PC-3 (cell line): ENCODE data around the gene GRM1. TPM values are rescaled to one million over a fixed set of nuclear protein-coding genes. Genes with fewer than 3 reads are reported as not detected.

Experiments used
- ATAC-seq: fragments of 200-7000 bp; cut with Tn5 transposase; 2 replicates; pipeline ENCODE4 v1.9.1; 2020; ENCODE audit warnings: mild to moderate bottlenecking, moderate library complexity
- BruUV-seq: library from RNA; stranded (reverse); fragments of 400-500 nt; replicated peaks from 2 replicates; lab custom pipeline; 2021; lab: Mats Ljungman, UMichigan
- CTCF ChIA-PET: fragments of 300-600 bp; sonication (Branson Sonifier 250); formaldehyde crosslinking; loops from one replicate; lab custom pipeline; 2022; ENCODE audit warnings: antibody characterized with exemption; lab: Charles Lee
- POLR2A ChIA-PET: fragments of 300-600 bp; sonication (Branson Sonifier 250); formaldehyde crosslinking; loops from one replicate; lab custom pipeline; 2022; ENCODE audit warnings: antibody characterized with exemption; ENCODE audit not compliant: unreplicated experiment; lab: Charles Lee
- DNase-seq: peaks from one replicate; pipeline ENCODE4 v3.0.0-alpha.2; 2015
- H2AFZ ChIP-seq: fragments of 300-600 bp; sonication (generic); 2 replicates; pipeline ENCODE4 v1.6.0; 2016; ENCODE audit warnings: antibody characterized with exemption, low read length
- H3F3A ChIP-seq: fragments of 300-600 bp; sonication (generic); one replicate; pipeline ENCODE4 v1.6.0; 2017; ENCODE audit warnings: antibody characterized with exemption, low read length, control low read depth, mild to moderate bottlenecking; ENCODE audit not compliant: unreplicated experiment
- H3K27ac ChIP-seq: fragments of 300-600 bp; sonication (generic); 2 replicates; pipeline ENCODE4 v1.5.1; 2016; ENCODE audit warnings: mild to moderate bottlenecking, low read length
- H3K27me3 ChIP-seq: fragments of 300-600 bp; sonication (generic); 2 replicates; pipeline ENCODE4 v1.6.1; 2016; ENCODE audit warnings: low read length, mixed read lengths
- H3K36me3 ChIP-seq: fragments of 300-600 bp; sonication (generic); 2 replicates; pipeline ENCODE4 v1.6.1; 2016; ENCODE audit warnings: low read depth, mixed run types, low read length, mixed read lengths
- H3K4me1 ChIP-seq: fragments of 300-600 bp; sonication (generic); 2 replicates; pipeline ENCODE4 v1.5.1; 2016; ENCODE audit warnings: low read length; ENCODE audit not compliant: insufficient read depth
- H3K4me2 ChIP-seq: fragments of 300-600 bp; sonication (generic); 2 replicates; pipeline ENCODE4 v1.6.0; 2016; ENCODE audit warnings: low read length
- H3K4me3 ChIP-seq: fragments of 300-600 bp; sonication (generic); 2 replicates; pipeline ENCODE4 v1.5.1; 2016; ENCODE audit warnings: mild to moderate bottlenecking, low read length, mixed read lengths
- H3K79me2 ChIP-seq: fragments of 300-600 bp; sonication (generic); 2 replicates; pipeline ENCODE4 v1.6.1; 2017; ENCODE audit warnings: low read length, mixed read lengths
- H3K9ac ChIP-seq: fragments of 300-600 bp; sonication (generic); 2 replicates; pipeline ENCODE4 v1.6.0; 2016; ENCODE audit warnings: mild to moderate bottlenecking, low read length
- H3K9me2 ChIP-seq: fragments of 300-600 bp; sonication (generic); replicated peaks from 2 replicates; pipeline ENCODE4 v1.6.1; 2016; ENCODE audit warnings: mixed run types, low read length, mixed read lengths
- H3K9me3 ChIP-seq: fragments of 300-600 bp; sonication (generic); 2 replicates; pipeline ENCODE4 v1.6.1; 2016; ENCODE audit warnings: low read length, mixed read lengths
- H4K20me1 ChIP-seq: fragments of 300-600 bp; sonication (generic); 2 replicates; pipeline ENCODE4 v1.6.1; 2016; ENCODE audit warnings: low read length, mixed read lengths
- EZH2 ChIP-seq: fragments of 300-600 bp; sonication (generic); IDR thresholded peaks from one replicate; pipeline ENCODE4 v1.6.1; 2017; ENCODE audit warnings: antibody characterized with exemption, mild to moderate bottlenecking, low read length; ENCODE audit not compliant: unreplicated experiment
- EZH2phosphoT487 ChIP-seq: fragments of 300-600 bp; sonication (generic); IDR thresholded peaks from 2 replicates; pipeline ENCODE4 v1.6.1; 2018; ENCODE audit warnings: mild to moderate bottlenecking, antibody characterized with exemption, low read length, borderline replicate concordance
- intact Hi-C: fragments of 100-400 bp; cut with micrococcal nuclease; formaldehyde crosslinking; loops from 2 replicates; pipeline ENCODE4 v1.9.0; 2023
- total RNA-seq: library from RNA; depleted of rRNA; stranded (reverse); fragments of >200 nt; gene quantifications from 2 replicates; pipeline ENCODE4 v1.2.3, GENCODE V29; 2014
- TF ChIP-seq, protein P1 (sequence below): fragments of 300-600 bp; sonication (generic); conservative IDR thresholded peaks from 2 replicates; pipeline ENCODE4 v1.5.1; 2017; ENCODE audit warnings: antibody characterized with exemption, low read depth, mild to moderate bottlenecking, low read length

The GRM1 gene
- total RNA-seq, 1 experiment from 2014 or later, result 0.11 TPM

DNA sequence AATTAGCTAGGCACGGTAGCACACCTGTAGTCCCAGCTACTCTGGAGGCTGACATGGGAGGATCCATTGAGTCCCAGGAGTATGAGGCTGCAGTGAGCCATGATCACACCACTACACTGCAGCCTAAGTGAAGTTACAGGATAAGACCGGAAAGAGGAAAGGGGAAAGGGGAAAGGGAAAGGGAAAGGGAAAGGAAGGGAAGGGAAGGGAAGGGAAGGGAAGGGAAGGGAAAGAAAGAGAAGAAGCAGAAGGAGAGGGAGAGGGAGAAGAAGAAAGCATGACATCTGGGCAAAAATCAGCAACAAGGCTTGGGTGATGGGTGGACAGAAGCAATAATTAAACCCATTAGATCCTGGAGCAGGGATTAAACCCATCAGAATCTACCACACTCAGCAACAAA is 413.0 kb downstream of the GRM1 start:
- CTCF ChIA-PET, result no interaction called here
- H3F3A ChIP-seq, result no peaks in the 10 kb centered on the region
- peaks cover 21% of the 10 kb centered on the region for H3K27me3 ChIP-seq
- BruUV-seq, result no TSS peak
- TF ChIP-seq, protein P1, sequence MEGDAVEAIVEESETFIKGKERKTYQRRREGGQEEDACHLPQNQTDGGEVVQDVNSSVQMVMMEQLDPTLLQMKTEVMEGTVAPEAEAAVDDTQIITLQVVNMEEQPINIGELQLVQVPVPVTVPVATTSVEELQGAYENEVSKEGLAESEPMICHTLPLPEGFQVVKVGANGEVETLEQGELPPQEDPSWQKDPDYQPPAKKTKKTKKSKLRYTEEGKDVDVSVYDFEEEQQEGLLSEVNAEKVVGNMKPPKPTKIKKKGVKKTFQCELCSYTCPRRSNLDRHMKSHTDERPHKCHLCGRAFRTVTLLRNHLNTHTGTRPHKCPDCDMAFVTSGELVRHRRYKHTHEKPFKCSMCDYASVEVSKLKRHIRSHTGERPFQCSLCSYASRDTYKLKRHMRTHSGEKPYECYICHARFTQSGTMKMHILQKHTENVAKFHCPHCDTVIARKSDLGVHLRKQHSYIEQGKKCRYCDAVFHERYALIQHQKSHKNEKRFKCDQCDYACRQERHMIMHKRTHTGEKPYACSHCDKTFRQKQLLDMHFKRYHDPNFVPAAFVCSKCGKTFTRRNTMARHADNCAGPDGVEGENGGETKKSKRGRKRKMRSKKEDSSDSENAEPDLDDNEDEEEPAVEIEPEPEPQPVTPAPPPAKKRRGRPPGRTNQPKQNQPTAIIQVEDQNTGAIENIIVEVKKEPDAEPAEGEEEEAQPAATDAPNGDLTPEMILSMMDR, result no peak
- TF ChIP-seq EZH2phosphoT487, result no peak
- TF ChIP-seq EZH2, result no peak
- no peak overlapping the region for H3K4me2 ChIP-seq
- H2AFZ ChIP-seq, result no peak overlapping the region
- POLR2A ChIA-PET, result no interaction called here
- H4K20me1 ChIP-seq, result no peaks in the 10 kb centered on the region
- DNase-seq (no peak), ATAC-seq (no peak)
- H3K79me2 ChIP-seq, result no peaks in the 10 kb centered on the region
- no peak overlapping the region for H3K4me3 ChIP-seq
- no peaks in the 10 kb centered on the region for H3K36me3 ChIP-seq
- no peak overlapping the region for H3K9ac ChIP-seq
- no peak overlapping the region for H3K27ac ChIP-seq
- H3K4me1 ChIP-seq, result no peaks in the 10 kb centered on the region
- intact Hi-C loops, result no loop called here
- H3K9me2 ChIP-seq, result no peaks in the 10 kb centered on the region
- H3K9me3 ChIP-seq, result no peaks in the 10 kb centered on the region

DNA sequence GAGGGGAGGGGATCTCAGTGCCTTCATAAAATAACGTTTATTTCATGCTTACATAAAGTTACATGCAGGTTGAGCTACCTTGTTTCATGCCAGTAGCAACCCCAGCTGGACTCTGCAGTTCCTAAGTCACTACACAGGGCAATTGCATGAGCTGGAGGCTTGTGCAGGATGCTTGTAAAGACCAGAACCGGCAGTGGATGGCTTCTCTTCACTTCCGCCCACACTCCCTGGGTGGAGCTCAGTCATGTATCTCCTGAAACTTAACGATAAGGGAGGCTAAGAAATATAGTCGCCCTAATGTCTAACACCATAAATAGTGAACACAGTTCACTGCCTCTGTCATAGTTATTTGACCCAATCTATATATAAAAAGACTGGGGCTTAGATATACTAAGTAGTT is 415.3 kb downstream of the GRM1 start:
- POLR2A ChIA-PET, result no interaction called here
- Histone ChIP-seq H3K4me3 (no peak overlapping the region), H3F3A (no peaks in the 10 kb centered on the region), H3K9ac (no peak overlapping the region), H3K27me3 (peaks cover 20% of the 10 kb centered on the region), H3K36me3 (no peaks in the 10 kb centered on the region), H3K9me3 (no peaks in the 10 kb centered on the region), H3K9me2 (no peaks in the 10 kb centered on the region), H3K27ac (no peak overlapping the region), H4K20me1 (no peaks in the 10 kb centered on the region), H3K4me2 (no peak overlapping the region), H2AFZ (no peak overlapping the region), H3K79me2 (no peaks in the 10 kb centered on the region), H3K4me1 (no peaks in the 10 kb centered on the region)
- no TSS peak for BruUV-seq
- TF ChIP-seq EZH2, result no peak
- TF ChIP-seq, protein P1, result no peak
- no peak for TF ChIP-seq EZH2phosphoT487
- CTCF ChIA-PET, result no interaction called here
- DNase-seq (no peak), ATAC-seq (no peak)
- intact Hi-C loops, result no loop called here

DNA sequence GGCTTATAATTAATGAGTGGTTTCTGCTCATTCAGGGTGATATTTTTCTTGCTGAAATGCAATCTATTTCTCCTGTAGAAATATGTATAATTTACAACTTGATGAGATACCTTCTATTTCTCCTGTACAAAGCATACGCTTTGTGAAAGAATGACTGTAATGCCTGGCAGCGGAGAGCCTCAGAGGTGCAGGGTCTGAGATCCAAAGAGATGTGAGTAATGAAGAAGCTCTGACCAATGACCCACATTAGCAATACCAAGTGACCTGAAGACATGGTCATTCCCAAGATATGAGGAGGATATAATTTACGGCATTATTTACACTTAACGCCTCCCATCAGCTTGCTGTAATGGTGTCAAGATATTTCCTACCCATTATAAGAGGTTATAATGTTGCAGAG is 416.4 kb downstream of the GRM1 start:
- H3K9ac ChIP-seq, result no peak overlapping the region
- POLR2A ChIA-PET, result no interaction called here
- no peaks in the 10 kb centered on the region for H4K20me1 ChIP-seq
- H3K4me1 ChIP-seq, result no peaks in the 10 kb centered on the region
- H3F3A ChIP-seq, result no peaks in the 10 kb centered on the region
- H3K27ac ChIP-seq, result no peak overlapping the region
- intact Hi-C loops, result no loop called here
- peaks cover 17% of the 10 kb centered on the region for H3K27me3 ChIP-seq
- H3K4me3 ChIP-seq, result no peak overlapping the region
- no peaks in the 10 kb centered on the region for H3K9me2 ChIP-seq
- CTCF ChIA-PET, result no interaction called here
- H3K9me3 ChIP-seq, result no peaks in the 10 kb centered on the region
- BruUV-seq, result no TSS peak
- no peaks in the 10 kb centered on the region for H3K79me2 ChIP-seq
- TF ChIP-seq EZH2phosphoT487, result no peak
- TF ChIP-seq, protein P1, result no peak
- DNase-seq (no peak), ATAC-seq (no peak)
- no peak overlapping the region for H3K4me2 ChIP-seq
- H3K36me3 ChIP-seq, result no peaks in the 10 kb centered on the region
- no peak overlapping the region for H2AFZ ChIP-seq
